HepG2 (cell line): ENCODE results near the gene SMCO4. TPM values are rescaled to one million over a fixed set of nuclear protein-coding genes. Genes with fewer than 3 reads are reported as not detected.

ENCODE experiments used
- ATAD3A ChIP-seq: sonication (generic); formaldehyde crosslinking; IDR thresholded peaks from 2 replicates; pipeline ENCODE4 v1.4.0; 2020; ENCODE audit warnings: missing genetic modification reagents
- ATF3 ChIP-seq: sonication (generic); formaldehyde crosslinking; IDR thresholded peaks from 2 replicates; pipeline ENCODE4 v1.4.0; 2020; ENCODE audit warnings: missing genetic modification reagents
- ATM ChIP-seq: fragments of 450-650 bp; IDR thresholded peaks from 2 replicates; pipeline ENCODE4 v1.7.1; 2017; ENCODE audit warnings: mild to moderate bottlenecking, borderline replicate concordance
- EED ChIP-seq: sonication (generic); formaldehyde crosslinking; IDR thresholded peaks from 2 replicates; pipeline ENCODE4 v1.5.0; 2020; ENCODE audit warnings: mild to moderate bottlenecking, missing genetic modification reagents
- GATAD2A ChIP-seq: IDR thresholded peaks from 2 replicates; pipeline ENCODE4 v1.6.1; 2016
- HOMEZ ChIP-seq: IDR thresholded peaks from 2 replicates; pipeline ENCODE4 v1.6.1; 2016; ENCODE audit warnings: low read depth
- MED1 ChIP-seq: sonication (generic); formaldehyde crosslinking; IDR thresholded peaks from 2 replicates; pipeline ENCODE4 v1.4.0; 2020; ENCODE audit warnings: missing genetic modification reagents
- PRDM4 ChIP-seq: sonication (generic); formaldehyde crosslinking; IDR thresholded peaks from 2 replicates; pipeline ENCODE4 v1.9.0; 2021; ENCODE audit warnings: missing genetic modification reagents, borderline replicate concordance
- RARG ChIP-seq: sonication (generic); formaldehyde crosslinking; IDR thresholded peaks from 2 replicates; pipeline ENCODE4 v1.4.0; 2020; ENCODE audit warnings: low read depth, mild to moderate bottlenecking, missing genetic modification reagents
- SNAPC2 ChIP-seq: sonication (generic); formaldehyde crosslinking; IDR thresholded peaks from 2 replicates; pipeline ENCODE4 v1.8.1; 2022; ENCODE audit warnings: mild to moderate bottlenecking, missing genetic modification reagents
- SOX6 ChIP-seq, 2 experiments: fragments of 450-650 bp in 1 of 2; sonication (generic) in 1 of 2; formaldehyde crosslinking in 1 of 2; IDR thresholded peaks; 2 replicates each; pipeline versions ENCODE4 v1.4.0 to v1.6.1; 2017 to 2020; ENCODE audit warnings: antibody characterized with exemption in 1 of 2, mild to moderate bottlenecking in 1 of 2, missing genetic modification reagents in 1 of 2
- SP140L ChIP-seq: sonication (generic); formaldehyde crosslinking; IDR thresholded peaks from 2 replicates; pipeline ENCODE4 v1.4.0; 2020; ENCODE audit warnings: missing genetic modification reagents, borderline replicate concordance
- TFAP4 ChIP-seq: sonication (generic); IDR thresholded peaks from 2 replicates; pipeline ENCODE4 v1.6.1; 2016; ENCODE audit warnings: low read depth, borderline replicate concordance
- U2AF2 ChIP-seq: fragments of 200-400 bp; formaldehyde crosslinking; IDR thresholded peaks from 2 replicates; pipeline ENCODE4 v1.6.1; 2017; ENCODE audit warnings: low read depth, mild to moderate bottlenecking, low read length
- ZBTB14 ChIP-seq: sonication (generic); formaldehyde crosslinking; IDR thresholded peaks from 2 replicates; pipeline ENCODE4 v1.4.0; 2020; ENCODE audit warnings: missing genetic modification reagents
- ZBTB8A ChIP-seq: sonication (generic); formaldehyde crosslinking; IDR thresholded peaks from 2 replicates; pipeline ENCODE4 v1.4.0; 2020; ENCODE audit warnings: mild to moderate bottlenecking, low read depth, missing genetic modification reagents, borderline replicate concordance
- ZNF33A ChIP-seq: sonication (generic); formaldehyde crosslinking; IDR thresholded peaks from 2 replicates; pipeline ENCODE4 v1.5.1; 2020; ENCODE audit warnings: missing genetic modification reagents, mild to moderate bottlenecking, moderate library complexity, borderline replicate concordance
- ZNF512B ChIP-seq: sonication (generic); formaldehyde crosslinking; IDR thresholded peaks from 2 replicates; pipeline ENCODE4 v1.5.1; 2020; ENCODE audit warnings: missing genetic modification reagents, mild to moderate bottlenecking, borderline replicate concordance
- ZNF788 ChIP-seq: sonication (generic); formaldehyde crosslinking; IDR thresholded peaks from 2 replicates; pipeline ENCODE4 v1.5.0; 2020; ENCODE audit warnings: mild to moderate bottlenecking, missing genetic modification reagents, borderline replicate concordance
- ZNF841 ChIP-seq: sonication (generic); formaldehyde crosslinking; IDR thresholded peaks from 2 replicates; pipeline ENCODE4 v1.8.1; 2023; ENCODE audit warnings: missing genetic modification reagents, borderline replicate concordance
- polyA plus RNA-seq, 8 experiments: library from polyadenylated mRNA; depleted of rRNA in 3 of 8; stranded (reverse) in 7 of 8; unstranded in 1 of 8; fragments of >200 nt; fragmentation: Illumina TruSeq in 4 of 8; extraction: Trizol in 4 of 8; gene quantifications; 2 replicates each; pipeline versions ENCODE4 v1.2.1 to v1.2.3, GENCODE V29; 2011 to 2016; ENCODE audit warnings: low read depth in 4 of 8, missing spikeins in 1 of 8, mixed read lengths in 1 of 8; ENCODE audit not compliant: insufficient read depth in 1 of 8
- total RNA-seq, 5 experiments: library from RNA; depleted of rRNA; stranded (reverse); fragments of >200 nt; fragmentation: Illumina TruSeq; extraction: Trizol; gene quantifications; 2 replicates each; pipeline ENCODE4 v1.2.3, GENCODE V29; 2016; ENCODE audit warnings: low read depth in 1 of 5

Gene SMCO4
- total and polyA plus RNA-seq, 2 of the 13 experiments (the other 11 are each of a cell fraction or from before 2014, with no cell fraction given), result 10.6 to 28.5 TPM

GRCh38 chr11:93570759-93571413 is 27.7 kb upstream of the SMCO4 start (continued):
- TF ChIP-seq ZNF512B (CRISPR knock-in tag) (no peak), RARG (CRISPR knock-in tag) (no peak), PRDM4 (no peak), TFAP4 (no peak), GATAD2A (CRISPR knock-in tag) (peak; percentile 95), ZBTB14 (CRISPR knock-in tag) (no peak), MED1 (CRISPR knock-in tag) (peak; percentile 70), HOMEZ (CRISPR knock-in tag) (peak; percentile 90), ZNF841 (CRISPR knock-in tag) (no peak), SP140L (CRISPR knock-in tag) (0 out of 2 replicates have a peak, but pooled peaks have one; percentile 56), U2AF2 (no peak), ZNF788 (peak; percentile 73; the same call in 1 of the 2 replicates), ATF3 (CRISPR knock-in tag) (peak; percentile 84), SOX6 (IDR thresholded peaks at IDR 0.05) (no peak), SOX6 (CRISPR knock-in tag; IDR thresholded peaks at IDR 0.05) (peak; percentile 83), ATAD3A (no peak), SNAPC2 (no peak), ATM (no peak), ZNF33A (CRISPR knock-in tag) (no peak), EED (CRISPR knock-in tag) (no peak), ZBTB8A (no peak)
